ENCODE results near the gene SYT1.

- TF ChIP-seq POLR2A (IDR thresholded peaks at IDR 0.05) = no peak
- no peak for TF ChIP-seq CTCF (IDR thresholded peaks at IDR 0.05)
Observed at GRCh38 chr12:79059557-79059956, 195.0 kb downstream of the SYT1 start.
